AG10803 (cell line): ENCODE results near the gene EFCAB6.

Experiments used
- DNase-seq: peaks from one replicate; pipeline ENCODE4 v3.0.0; 2010; ENCODE audit warnings: low read depth
- H3K4me3 ChIP-seq: 2 replicates; pipeline ENCODE4 v1.5.1; 2011; ENCODE audit warnings: mild to moderate bottlenecking, low read length, control low read depth
- TF ChIP-seq, protein P1 (sequence below): conservative IDR thresholded peaks from 2 replicates; pipeline ENCODE4 v1.5.1; 2011; ENCODE audit warnings: mild to moderate bottlenecking, low read length, control low read depth, inconsistent platforms

Gene EFCAB6

DNA sequence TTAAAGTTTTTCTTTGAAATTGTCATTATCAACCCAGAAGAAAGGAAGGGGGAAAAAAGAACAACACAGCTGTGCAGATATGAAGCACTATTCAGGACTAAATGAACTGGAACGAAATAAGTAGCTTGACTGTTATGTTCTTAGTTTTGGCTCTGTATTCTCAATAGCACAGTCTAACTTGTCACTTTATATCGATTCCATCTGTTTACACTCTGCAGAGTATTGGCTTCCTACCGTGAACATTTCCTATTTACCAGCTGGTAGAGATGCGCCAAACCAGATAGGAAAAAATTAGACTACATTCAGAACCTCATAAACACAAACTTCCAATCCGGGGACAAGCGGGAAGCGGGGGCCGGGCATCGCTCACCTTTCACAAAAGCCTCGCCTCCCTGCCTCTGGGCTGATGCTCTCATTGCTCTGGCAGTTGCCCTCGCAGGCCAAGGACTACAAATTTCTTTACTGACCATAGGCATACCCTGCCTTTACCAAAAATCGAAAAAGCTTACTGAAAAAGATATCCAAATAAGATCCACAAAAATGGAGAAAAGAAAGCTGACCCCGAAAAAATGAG, 66.2 kb downstream of the EFCAB6 start:
- no peak for DNase-seq
- H3K4me3 ChIP-seq, result no peak overlapping the region
- TF ChIP-seq, protein P1, sequence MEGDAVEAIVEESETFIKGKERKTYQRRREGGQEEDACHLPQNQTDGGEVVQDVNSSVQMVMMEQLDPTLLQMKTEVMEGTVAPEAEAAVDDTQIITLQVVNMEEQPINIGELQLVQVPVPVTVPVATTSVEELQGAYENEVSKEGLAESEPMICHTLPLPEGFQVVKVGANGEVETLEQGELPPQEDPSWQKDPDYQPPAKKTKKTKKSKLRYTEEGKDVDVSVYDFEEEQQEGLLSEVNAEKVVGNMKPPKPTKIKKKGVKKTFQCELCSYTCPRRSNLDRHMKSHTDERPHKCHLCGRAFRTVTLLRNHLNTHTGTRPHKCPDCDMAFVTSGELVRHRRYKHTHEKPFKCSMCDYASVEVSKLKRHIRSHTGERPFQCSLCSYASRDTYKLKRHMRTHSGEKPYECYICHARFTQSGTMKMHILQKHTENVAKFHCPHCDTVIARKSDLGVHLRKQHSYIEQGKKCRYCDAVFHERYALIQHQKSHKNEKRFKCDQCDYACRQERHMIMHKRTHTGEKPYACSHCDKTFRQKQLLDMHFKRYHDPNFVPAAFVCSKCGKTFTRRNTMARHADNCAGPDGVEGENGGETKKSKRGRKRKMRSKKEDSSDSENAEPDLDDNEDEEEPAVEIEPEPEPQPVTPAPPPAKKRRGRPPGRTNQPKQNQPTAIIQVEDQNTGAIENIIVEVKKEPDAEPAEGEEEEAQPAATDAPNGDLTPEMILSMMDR, result no peak

DNA sequence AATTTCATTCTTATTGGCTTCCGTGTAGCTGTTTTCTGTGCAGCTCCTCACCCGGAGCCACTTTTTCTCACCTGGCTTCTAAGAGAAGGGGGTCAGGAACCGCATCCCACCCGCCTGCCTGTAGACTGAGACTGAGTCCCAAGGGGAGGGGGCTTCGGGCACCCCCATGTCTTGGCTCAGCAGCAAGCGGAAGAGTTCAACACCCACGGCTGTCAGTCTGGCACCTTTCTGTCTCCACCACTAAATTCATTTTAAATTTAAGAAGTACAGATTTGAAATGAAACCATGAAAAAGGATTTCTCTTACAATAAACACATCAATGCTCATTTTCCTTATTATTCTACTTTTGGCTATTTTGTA, 66.7 kb downstream of the EFCAB6 start:
- no peak for DNase-seq
- H3K4me3 ChIP-seq, result no peak overlapping the region
- TF ChIP-seq, protein P1, result no peak

DNA sequence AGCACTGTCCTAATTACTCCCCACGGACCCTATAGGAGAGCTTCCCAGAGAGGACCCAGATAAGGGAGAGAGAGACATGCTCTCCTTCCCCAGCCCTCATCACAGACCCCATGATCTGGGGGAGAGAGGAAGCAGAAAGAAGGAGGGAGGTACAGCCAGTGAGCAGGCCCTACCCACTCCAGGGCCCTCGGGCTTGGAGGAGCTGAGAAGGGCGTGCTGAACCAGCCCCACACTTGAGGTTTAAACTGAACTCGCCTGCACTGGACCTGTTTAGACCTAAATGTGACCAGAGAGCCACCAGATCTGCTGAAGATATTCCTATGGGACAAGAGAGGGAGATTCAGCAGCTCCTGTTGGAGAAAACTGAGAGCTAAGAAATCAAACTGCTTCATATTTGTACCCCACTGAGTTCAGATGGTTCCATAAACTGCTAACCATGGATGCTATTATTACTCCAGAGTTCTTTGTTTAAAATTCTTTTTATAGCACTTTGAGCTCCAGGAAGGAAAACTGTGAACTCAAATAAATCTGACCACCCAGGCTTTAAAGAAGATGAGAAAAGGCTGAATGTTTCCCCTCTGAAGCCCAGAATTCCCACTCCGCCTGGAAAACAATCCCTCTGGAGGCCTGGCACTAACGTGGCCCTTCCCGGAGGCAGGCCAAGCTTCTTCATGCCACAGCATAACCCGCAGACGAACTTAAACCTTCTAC, 67.2 kb downstream of the EFCAB6 start:
- TF ChIP-seq, protein P1, result no peak
- DNase-seq, result no peak

DNA sequence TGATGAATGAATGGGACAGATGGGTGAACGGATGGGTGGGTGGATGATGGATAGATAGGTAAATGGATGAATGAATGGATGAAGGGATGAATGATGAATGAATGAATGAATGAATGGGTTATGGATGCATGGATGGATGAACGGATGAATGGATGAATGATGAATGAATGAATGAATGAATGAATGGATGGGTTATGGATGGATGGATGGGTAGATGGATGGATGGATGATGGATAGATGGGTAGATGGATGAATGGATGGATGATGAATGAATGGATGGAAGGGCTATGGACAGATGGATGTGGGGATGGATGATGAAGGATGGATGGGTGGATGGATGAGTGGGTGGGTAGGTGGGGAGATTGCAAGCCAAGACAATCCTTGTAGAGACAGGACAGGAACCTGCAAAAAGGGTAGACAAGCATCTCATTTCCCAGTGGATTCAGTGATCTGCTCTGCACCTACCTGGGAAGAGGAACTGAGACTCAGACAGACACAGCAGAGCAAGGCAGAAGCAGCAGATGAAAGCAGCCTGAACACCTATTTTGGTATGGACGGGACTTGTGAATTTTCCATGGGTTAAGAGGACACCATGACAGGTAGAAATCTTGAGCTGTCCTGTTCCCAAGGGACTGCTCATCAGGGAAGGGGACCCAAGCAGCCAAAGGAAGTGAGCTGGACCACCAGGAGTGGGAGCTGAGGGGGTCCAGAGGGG, 68.0 kb downstream of the EFCAB6 start:
- TF ChIP-seq, protein P1, result no peak

More for the DNA sequence above, 67.2 kb downstream of the EFCAB6 start:
- H3K4me3 ChIP-seq, result no peak overlapping the region

DNA sequence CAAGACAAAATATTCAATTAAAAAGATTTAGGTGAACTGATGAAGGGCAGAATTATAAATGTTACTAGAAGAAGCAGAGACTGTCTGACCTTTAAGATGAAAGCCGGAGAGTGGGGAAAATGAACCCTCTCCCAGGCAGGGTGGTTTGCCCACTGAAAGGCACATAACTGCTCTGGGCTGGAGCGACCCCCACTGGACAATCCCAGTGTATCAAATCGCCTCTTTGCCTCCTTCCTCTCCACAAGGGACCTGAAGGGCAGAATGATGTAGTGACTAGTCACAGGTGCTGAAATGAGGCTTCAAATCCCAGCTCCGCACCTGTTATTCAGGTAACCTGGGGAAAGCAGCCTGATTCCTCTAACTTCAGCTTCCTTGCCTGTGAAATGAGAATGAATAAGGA, 69.0 kb downstream of the EFCAB6 start:
- TF ChIP-seq, protein P1, result no peak
- no peak for DNase-seq
- H3K4me3 ChIP-seq, result no peak overlapping the region

More for the DNA sequence above, 68.0 kb downstream of the EFCAB6 start:
- no peak overlapping the region for H3K4me3 ChIP-seq
- no peak for DNase-seq

DNA sequence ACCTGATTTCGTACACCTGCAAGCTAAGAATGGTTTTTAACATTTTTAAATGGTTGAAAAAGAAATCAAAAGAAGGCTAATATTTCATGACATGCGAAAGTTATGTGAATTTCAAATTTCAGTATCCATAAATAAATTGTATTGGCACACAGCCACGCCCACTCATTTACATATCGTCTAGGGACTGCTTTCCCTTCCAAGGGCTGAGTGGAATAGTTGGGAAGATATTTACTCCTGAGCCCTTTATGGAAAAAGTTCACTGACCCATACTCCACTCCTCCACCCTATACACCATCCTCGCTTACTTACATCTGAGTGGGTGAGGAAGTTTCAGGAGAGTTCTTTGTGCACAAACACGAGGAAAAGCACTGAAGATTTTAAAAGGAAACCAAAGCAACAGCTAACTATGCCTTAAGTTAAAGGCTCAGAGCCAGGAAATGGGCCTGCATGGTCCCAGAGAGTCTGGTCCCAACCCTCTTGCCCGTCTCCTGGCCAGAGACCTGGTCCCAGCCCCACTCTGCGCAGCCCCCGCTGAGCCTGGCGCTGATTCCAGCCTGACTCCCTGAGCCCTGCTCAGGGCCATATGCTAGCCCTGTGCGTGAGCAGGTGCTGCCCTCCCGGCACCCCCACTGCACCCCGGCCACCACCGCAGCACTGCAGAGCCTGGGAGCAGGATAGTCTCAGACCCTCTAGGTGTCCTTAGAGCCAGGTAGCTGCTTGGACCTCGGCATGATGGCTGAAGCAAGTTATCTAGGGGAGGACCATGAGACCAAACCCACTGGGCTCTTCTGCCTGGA, 69.8 kb downstream of the EFCAB6 start:
- no peak for DNase-seq
- TF ChIP-seq, protein P1, result no peak
- no peak overlapping the region for H3K4me3 ChIP-seq
